ENCODE results near the gene HDAC4. TPM values are rescaled to one million over a fixed set of nuclear protein-coding genes. Genes with fewer than 3 reads are reported as not detected.
A peak's percentile ranks its signal among the peaks of the same experiment; 100 is the strongest.

Gene HDAC4
- total RNA-seq, 4 donors from 2014 or later: 12.9 to 91.6 (median 39.8) TPM

- WGBS, 2 donors: 67 to 86% methylated on average over 10 to 11 of the region's 13 CpGs
Measured at GRCh38 chr2:239327536-239328350, 73.1 kb downstream of the HDAC4 start.

GRCh38 chr2:239326831-239327535 is 73.8 kb downstream of the HDAC4 start:
- intact Hi-C loops (cut with DNase I): no loop called here
- Histone ChIP-seq H3K9me3 (no peaks in the 10 kb centered on the region), H3K4me1 (peaks cover 27 to 62% of the 10 kb centered on the region in 2 donors), H3K4me3 (replicated peaks in 1 of 3) (no peak overlapping the region), H3K27me3 (no peaks in the 10 kb centered on the region), H3K36me3 (no peaks in the 10 kb centered on the region), H3K27ac (peak overlapping the region in 2 of 3 donors; percentile 80 to 89)
- 88 to 93% methylated on average over 7 to 13 of the region's 16 CpGs for WGBS, 2 donors
- no peak for DNase-seq
- TF ChIP-seq POLR2A (IDR thresholded peaks at IDR 0.05): no peak
- TF ChIP-seq CTCF (IDR thresholded peaks at IDR 0.05): no peak

More at GRCh38 chr2:239327536-239328350, 73.1 kb downstream of the HDAC4 start:
- no peak overlapping the region for H3K4me3 ChIP-seq (replicated peaks in 1 of 3)
- H3K27ac ChIP-seq: peak overlapping the region; percentile 80 to 94 (median 89)
- peaks cover 27 to 60% of the 10 kb centered on the region in 2 donors for H3K4me1 ChIP-seq
- DNase-seq: no peak
- no peaks in the 10 kb centered on the region for H3K9me3 ChIP-seq
- H3K27me3 ChIP-seq: no peaks in the 10 kb centered on the region
- H3K36me3 ChIP-seq: no peaks in the 10 kb centered on the region
- TF ChIP-seq POLR2A (IDR thresholded peaks at IDR 0.05) (no peak), CTCF (IDR thresholded peaks at IDR 0.05) (no peak)
- intact Hi-C loops (cut with DNase I): no loop called here

- peaks cover 17 to 43% of the 10 kb centered on the region in 2 donors for H3K4me1 ChIP-seq
Measured at GRCh38 chr2:239324456-239324855, 76.4 kb downstream of the HDAC4 start.

GRCh38 chr2:239323447-239323846 is 77.4 kb downstream of the HDAC4 start:
- Histone ChIP-seq H3K9me3 (no peaks in the 10 kb centered on the region), H3K36me3 (no peaks in the 10 kb centered on the region), H3K4me3 (replicated peaks in 1 of 3) (no peak overlapping the region), H3K27ac (no peak overlapping the region), H3K27me3 (no peaks in the 10 kb centered on the region), H3K4me1 (peaks cover 15 to 43% of the 10 kb centered on the region in 2 donors)
- 90% methylated on average over 14 of the region's 14 CpGs for WGBS, 2 donors
- no peak for DNase-seq
- TF ChIP-seq CTCF (IDR thresholded peaks at IDR 0.05) (no peak), POLR2A (IDR thresholded peaks at IDR 0.05) (no peak)
- intact Hi-C loops (cut with DNase I): no loop called here

More at GRCh38 chr2:239324456-239324855, 76.4 kb downstream of the HDAC4 start:
- H3K27ac ChIP-seq: no peak overlapping the region
- no peak overlapping the region for H3K4me3 ChIP-seq (replicated peaks in 1 of 3)
- H3K27me3 ChIP-seq: no peaks in the 10 kb centered on the region
- TF ChIP-seq POLR2A (IDR thresholded peaks at IDR 0.05) (no peak), CTCF (IDR thresholded peaks at IDR 0.05) (no peak)
- no peaks in the 10 kb centered on the region for H3K9me3 ChIP-seq
- no peak for DNase-seq
- H3K36me3 ChIP-seq: no peaks in the 10 kb centered on the region
- intact Hi-C loops (cut with DNase I): no loop called here
- WGBS, 2 donors: 88 to 89% methylated on average over 14 of the region's 14 CpGs
